GM18867 (cell line): ENCODE results near the gene TBL2.
A peak's percentile ranks its signal among the peaks of the same experiment; 100 is the strongest.
"Not testable (repeated sequence)": the region's sequence is repeated elsewhere in the genome, so short reads cannot be mapped to it uniquely, and the experiment has no call there.

Source experiments
- ATAC-seq: cut with Tn5 transposase; IDR thresholded peaks from one replicate; pipeline ENCODE4 v1.9.1; 2021; ENCODE audit warnings: mild to moderate bottlenecking, moderate library complexity; ENCODE audit not compliant: unreplicated experiment

The TBL2 gene

DNA sequence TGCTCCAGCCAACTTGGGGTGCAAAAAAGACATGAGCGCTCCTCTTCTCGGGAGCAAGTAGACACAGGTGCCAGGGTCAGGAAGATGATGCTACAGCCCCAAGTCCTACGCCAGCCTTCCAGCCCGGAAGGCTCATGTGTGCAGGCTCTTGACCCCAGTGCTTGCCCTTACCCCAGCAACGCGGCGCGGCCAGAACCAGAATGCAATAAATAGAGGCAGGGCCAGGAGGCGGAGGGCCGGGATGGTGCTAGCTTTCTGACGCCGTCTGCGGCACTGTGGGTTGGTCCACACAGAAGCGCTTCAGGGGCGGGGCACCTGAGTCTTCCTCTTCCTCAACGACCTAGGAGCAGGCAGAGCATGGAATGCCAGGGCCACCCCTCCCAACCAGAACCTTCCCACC is 41.3 kb downstream of the TBL2 start:
- ATAC-seq, result no peak

DNA sequence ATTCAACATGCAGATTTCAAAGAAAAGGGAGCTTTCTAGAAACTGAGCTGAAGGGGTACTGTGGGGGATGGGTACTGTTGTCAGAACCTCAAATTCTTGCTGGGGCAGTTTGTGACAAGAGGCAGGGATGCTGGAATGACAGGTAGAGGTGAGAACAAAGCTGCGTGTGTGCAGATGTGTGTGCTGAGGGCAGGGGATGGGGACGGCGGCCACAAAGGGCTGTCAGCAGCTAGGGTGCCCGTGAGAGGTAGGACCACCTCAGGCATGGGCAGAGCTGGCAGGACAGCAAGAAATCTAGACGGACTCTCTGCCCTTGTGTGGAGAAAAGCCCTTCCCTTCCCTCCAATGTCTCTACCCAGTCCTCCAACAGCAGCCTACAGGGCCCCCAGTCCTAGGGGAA is 41.9 kb downstream of the TBL2 start:
- no peak for ATAC-seq

GRCh38 chr7:73535918-73536317 is 42.5 kb downstream of the TBL2 start:
- ATAC-seq, result not testable (repeated sequence)

GRCh38 chr7:73533742-73534141 is 44.6 kb downstream of the TBL2 start:
- ATAC-seq, result no peak

DNA sequence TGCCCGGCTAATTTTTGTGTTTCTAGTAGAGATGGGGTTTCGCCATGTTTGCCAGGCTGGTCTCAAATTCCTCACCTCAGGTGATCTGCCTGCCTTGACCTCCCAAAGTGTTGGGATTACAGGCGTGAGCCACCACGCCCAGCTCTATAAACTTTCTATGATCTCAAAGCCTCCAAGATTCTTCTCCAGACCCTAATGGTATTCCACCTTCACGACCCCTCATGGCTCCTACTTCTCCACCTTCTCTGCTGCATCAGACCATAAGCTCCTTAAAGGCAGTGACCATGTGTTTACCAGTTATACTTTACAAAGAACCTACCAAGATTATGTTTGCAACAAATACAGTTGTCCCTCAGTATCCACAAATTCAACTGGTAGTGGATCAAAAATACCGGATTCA is 46.2 kb downstream of the TBL2 start:
- no peak for ATAC-seq

- ATAC-seq, result no peak
Observed at GRCh38 chr7:73530800-73531199, 47.6 kb downstream of the TBL2 start.

DNA sequence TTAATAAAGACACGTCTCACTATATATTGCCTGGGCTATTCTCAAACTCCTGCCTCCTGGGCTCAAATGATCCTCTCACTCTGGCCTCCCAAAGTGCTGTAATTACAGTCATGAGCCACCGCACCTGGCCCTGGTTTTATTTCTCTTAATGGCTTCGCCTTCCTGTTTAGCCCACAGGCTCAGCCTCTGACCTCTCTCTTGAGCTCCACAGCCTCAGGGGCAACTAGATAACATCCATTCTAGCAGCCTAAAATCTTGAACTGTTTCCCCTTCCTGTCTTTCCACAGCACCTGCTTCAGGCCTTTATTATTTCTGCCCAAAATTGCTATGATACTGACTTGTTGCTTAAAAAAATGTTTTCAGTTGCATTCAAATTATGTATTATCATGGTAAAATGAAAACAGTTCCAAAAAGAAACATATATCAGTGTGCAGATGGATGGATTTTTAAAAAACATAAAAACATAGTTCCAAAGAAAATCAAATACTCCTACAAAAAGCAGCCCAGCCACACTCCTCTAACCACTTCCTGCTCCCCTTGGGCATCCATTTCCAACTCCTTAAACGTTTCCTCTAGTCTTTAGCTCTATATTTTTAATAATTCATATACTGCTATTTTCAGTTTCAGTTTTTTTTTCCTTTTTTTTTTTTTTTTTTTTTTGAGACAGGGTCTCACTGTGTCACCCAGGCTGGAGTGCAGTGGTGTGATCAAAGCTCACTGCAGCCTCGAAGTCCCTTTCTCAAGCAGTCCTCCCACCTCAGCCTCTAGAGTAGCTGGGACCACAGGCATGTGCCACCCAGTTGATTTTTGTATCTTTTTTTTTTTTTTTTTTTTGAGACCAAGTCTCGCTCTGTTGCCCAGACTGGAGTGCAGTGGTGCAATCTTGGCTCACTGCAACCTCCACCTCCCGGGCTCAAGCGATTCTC is 51.2 kb downstream of the TBL2 start:
- no peak for ATAC-seq

GRCh38 chr7:73526158-73526494 is 52.3 kb downstream of the TBL2 start:
- not testable (repeated sequence) for ATAC-seq

DNA sequence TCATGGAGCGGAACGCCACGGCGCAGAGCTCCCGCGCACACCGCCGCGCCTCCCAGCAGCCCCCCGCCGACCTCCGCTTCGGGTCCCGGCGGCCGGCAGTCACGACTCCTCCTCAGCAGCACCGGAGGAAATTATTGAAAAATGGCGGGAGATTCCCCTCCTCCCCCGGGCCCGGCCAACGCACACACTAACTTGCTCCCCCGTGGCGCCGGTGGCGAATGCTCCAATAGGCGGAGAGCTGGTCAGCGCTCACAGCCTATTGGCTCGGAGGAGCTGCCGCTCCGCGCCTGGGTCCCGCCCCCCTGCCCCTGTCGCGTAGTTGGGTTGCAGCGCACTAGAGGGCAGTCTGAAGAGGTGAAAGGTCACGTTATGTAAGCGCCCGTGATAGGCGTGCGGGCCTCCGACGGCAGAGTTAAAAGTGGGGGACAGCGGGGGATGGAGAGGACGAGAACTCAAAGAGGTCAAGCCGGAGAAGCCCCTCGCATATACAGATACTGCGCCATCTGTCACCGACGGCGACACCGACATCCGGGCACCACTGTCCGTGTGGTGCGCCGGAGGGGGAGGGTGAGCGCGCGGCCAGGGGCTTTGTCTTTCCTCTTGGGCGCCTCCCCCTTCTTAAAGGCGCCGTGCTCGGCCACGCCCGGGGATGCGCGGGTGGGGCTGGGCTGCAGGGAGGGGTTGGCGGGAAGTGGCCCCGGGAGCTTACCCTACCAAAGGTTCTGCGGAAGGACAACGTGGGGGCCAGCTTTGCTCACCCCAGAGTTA is 56.1 kb downstream of the TBL2 start, which contains the start of gene BAZ1B:
Gene BAZ1B (minus strand): TSS at position 189 of the 768 bp plus-strand sequence. CDS start 360 bp downstream, outside the sequence.
- ATAC-seq, result peak; percentile 85

DNA sequence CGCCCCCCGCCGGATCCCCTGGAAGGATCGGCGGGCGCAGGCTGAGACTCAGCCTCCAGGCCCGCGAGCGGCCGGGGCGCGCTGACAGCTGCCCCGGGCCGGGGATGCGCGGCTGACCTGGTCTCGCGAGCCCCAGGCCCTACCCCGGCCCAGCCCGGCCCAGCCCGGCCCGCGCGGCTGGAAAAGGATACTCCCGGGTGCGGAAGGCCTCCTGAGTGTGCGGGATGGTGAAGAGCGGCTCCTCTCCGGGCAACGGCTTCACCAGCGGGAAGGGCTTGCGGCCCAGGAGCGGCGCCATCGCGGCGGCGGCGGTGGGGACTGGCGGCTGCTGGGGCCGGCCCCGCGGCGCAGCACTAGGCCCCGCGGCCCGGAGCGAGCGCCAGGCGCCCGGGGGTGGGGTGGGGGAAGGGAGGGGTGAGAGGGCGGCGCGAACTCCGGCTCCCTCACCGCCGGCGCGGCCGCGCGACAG is 56.7 kb downstream of the TBL2 start:
- peak; percentile 42 for ATAC-seq

- ATAC-seq, result no peak
Observed at GRCh38 chr7:73520673-73521635, 57.4 kb downstream of the TBL2 start.

GRCh38 chr7:73519867-73520672 is 58.3 kb downstream of the TBL2 start:
- ATAC-seq, result no peak

- no peak for ATAC-seq
Observed at GRCh38 chr7:73518470-73518869, 59.9 kb downstream of the TBL2 start.
